Transverse colon (tissue), 4 donors: ENCODE results near the gene BUD23. TPM values are rescaled to one million over a fixed set of nuclear protein-coding genes. Genes with fewer than 3 reads are reported as not detected.

Experiments used
- DNase-seq: peaks from one replicate; pipeline ENCODE4 v3.0.0-alpha.2; 2019
- H3K27ac ChIP-seq, 4 donors: fragments of 200-600 bp; sonication (generic); 2 replicates each; pipeline ENCODE4 v1.5.1; 2016 to 2018; ENCODE audit warnings: inconsistent platforms in 4 of 4
- H3K27me3 ChIP-seq: fragments of 200-600 bp; sonication (generic); 2 replicates; pipeline ENCODE4 v1.5.1; 2017; ENCODE audit warnings: inconsistent platforms
- H3K36me3 ChIP-seq, 4 donors: fragments of 200-600 bp; sonication (generic); 2 replicates each; pipeline ENCODE4 v1.5.1; 2017 to 2019; ENCODE audit warnings: inconsistent platforms in 4 of 4
- H3K4me1 ChIP-seq, 4 donors: fragments of 200-600 bp; sonication (generic); 2 replicates each; pipeline ENCODE4 v1.5.1; 2017 to 2020; ENCODE audit warnings: inconsistent platforms in 4 of 4
- H3K4me3 ChIP-seq, 4 donors: fragments of 200-600 bp; sonication (generic); 1 replicate in 1 of 4; 2 replicates in 3 of 4; pipeline versions ENCODE4 v1.5.1 to v1.6.1; 2017 to 2019; ENCODE audit warnings: inconsistent platforms in 4 of 4
- H3K9me3 ChIP-seq, 2 donors: fragments of 200-600 bp; sonication (generic); 2 replicates each; pipeline ENCODE4 v1.5.1; 2017 to 2019; ENCODE audit warnings: inconsistent platforms in 2 of 2
- EP300 ChIP-seq: sonication (generic); formaldehyde crosslinking; IDR thresholded peaks from one replicate; pipeline ENCODE4 v1.6.1; 2017; ENCODE audit warnings: antibody characterized with exemption, low read depth
- POLR2A ChIP-seq: fragments of 450-650 bp; IDR thresholded peaks from one replicate; pipeline ENCODE4 v1.6.1; 2016; ENCODE audit warnings: antibody characterized with exemption, mild to moderate bottlenecking, moderate library complexity
- POLR2AphosphoS5 ChIP-seq, 3 donors: sonication (generic); formaldehyde crosslinking; IDR thresholded peaks; one replicate each; pipeline ENCODE4 v1.6.1; 2016; ENCODE audit warnings: antibody characterized with exemption in 3 of 3
- WGBS, 2 donors: methylation state at CpG; one replicate each; pipeline ENCODE4 v1.1.5; 2018; ENCODE audit warnings: low coverage in 1 of 2; 5-methylcytosine and 5-hydroxymethylcytosine counted together
- in situ Hi-C, 4 donors: fragments of 200-750 bp; cut with MboI; loops; one replicate each; pipeline versions ENCODE4 v1.15.0 to v1.15.1; 2017; ENCODE audit warnings: low sequenced_read_pairs in 3 of 4, low pct_ligation_motif_present in 1 of 4, low pct_unique_long_range_greater_than_20kb in 1 of 4
- intact Hi-C: fragments of 100-400 bp; cut with DNase I; formaldehyde crosslinking; loops from one replicate; pipeline ENCODE4 v1.15.1; 2023; ENCODE audit warnings: low total_unique reads
- total RNA-seq, 4 donors: library from RNA; depleted of rRNA; stranded (reverse); fragments of >200 nt; gene quantifications; one replicate each; pipeline ENCODE4 v1.1.0, GENCODE V29; 2016
- TF ChIP-seq, protein P1 (sequence below), 5 experiments: fragments of 200-600 bp in 3 of 5; fragments of 450-650 bp in 2 of 5; sonication (generic) in 3 of 5; IDR thresholded peaks; 1 replicate in 2 of 5; 2 replicates in 3 of 5; pipeline ENCODE4 v1.5.1; 2016 to 2017; ENCODE audit warnings: antibody characterized with exemption in 5 of 5, inconsistent platforms in 3 of 5, mild to moderate bottlenecking in 2 of 5, moderate library complexity in 1 of 5

The BUD23 gene
- total RNA-seq, 4 donors from 2014 or later: 12.0 to 55.9 (median 30.3) TPM

DNA sequence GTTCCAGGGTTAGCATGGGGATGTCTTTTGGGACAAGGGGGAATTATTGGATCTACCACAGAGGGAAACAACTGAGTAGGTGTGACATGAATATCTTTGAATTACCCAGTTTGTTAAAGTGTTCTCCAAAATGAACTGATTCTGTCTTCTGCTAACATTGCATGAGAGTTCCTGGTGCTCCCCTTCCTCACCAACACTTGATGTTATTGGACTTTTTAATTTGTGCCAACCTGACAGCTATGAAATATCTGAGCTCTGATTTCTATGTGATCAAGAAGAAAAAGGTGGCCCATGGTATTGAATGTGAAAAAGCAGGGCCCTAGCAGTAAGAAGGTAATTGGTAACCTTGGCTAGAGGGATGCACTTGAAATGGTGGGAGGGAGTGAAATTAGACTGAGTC lies 20.4 kb upstream of the BUD23 start:
- Histone ChIP-seq H3K4me3 (no peak overlapping the region), H3K27me3 (peaks cover 4% of the 10 kb centered on the region), H3K27ac (no peak overlapping the region), H3K9me3 (peaks cover 0 to 4% of the 10 kb centered on the region in 2 donors), H3K4me1 (peaks cover 3 to 22% (median 11%) of the 10 kb centered on the region in 4 donors), H3K36me3 (no peaks in the 10 kb centered on the region)
- TF ChIP-seq EP300 (no peak), POLR2AphosphoS5 (IDR thresholded peaks at IDR 0.05) (no peak), POLR2A (no peak)
- TF ChIP-seq, protein P1, sequence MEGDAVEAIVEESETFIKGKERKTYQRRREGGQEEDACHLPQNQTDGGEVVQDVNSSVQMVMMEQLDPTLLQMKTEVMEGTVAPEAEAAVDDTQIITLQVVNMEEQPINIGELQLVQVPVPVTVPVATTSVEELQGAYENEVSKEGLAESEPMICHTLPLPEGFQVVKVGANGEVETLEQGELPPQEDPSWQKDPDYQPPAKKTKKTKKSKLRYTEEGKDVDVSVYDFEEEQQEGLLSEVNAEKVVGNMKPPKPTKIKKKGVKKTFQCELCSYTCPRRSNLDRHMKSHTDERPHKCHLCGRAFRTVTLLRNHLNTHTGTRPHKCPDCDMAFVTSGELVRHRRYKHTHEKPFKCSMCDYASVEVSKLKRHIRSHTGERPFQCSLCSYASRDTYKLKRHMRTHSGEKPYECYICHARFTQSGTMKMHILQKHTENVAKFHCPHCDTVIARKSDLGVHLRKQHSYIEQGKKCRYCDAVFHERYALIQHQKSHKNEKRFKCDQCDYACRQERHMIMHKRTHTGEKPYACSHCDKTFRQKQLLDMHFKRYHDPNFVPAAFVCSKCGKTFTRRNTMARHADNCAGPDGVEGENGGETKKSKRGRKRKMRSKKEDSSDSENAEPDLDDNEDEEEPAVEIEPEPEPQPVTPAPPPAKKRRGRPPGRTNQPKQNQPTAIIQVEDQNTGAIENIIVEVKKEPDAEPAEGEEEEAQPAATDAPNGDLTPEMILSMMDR (IDR thresholded peaks at IDR 0.05): no peak
- intact Hi-C loops (loop anchor here (10.0 kb wide), 1 partner anchor 58 kb away; no protein-coding TSS in a partner anchor), in situ Hi-C loops (loop anchor here in 1 of 4 donors (10.0 kb wide), 1 partner anchor 62 kb away; no protein-coding TSS in a partner anchor)
- DNase-seq: no peak

DNA sequence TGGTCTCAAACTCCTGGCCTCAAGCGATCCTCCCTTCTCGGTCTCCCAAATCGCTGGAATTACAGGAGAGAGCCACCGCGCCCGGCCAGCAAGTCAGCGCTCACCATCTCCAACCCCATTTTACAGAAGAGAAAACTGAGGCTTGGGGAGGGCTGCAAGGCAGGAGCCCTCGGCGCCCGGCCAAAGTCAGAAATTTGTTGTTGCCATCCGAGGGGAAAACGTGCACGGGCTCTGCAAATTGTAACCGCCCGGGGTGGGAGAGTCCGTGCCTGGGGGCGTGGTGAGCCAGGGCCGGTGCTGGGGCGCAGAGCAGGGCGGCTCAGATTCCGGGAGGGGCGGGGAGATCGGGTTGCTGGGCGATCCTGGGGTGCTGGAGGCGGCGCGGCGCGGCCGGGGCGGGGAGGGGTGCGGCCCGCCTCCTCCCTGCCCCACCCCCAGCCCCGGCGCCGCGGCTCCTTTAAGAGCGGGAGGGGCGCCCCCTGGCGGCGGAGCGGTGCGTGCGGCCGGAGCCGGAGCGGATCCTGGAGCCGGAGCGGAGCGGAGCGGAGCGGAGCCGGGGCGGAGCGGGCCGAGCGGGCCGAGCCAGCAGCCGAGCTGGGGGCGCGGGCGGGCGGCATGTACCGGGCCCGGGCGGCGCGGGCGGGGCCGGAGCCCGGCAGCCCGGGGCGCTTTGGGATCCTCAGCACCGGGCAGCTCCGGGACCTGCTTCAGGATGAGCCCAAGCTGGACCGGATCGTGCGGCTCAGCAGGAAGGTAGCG lies 15.9 kb upstream of the BUD23 start, which contains the start of gene VPS37D:
TSS of gene VPS37D (plus strand) at position 488 of the 759 bp plus-strand sequence. CDS start at position 616, 128 bp downstream.
- DNase-seq: peak; percentile 94
- TF ChIP-seq POLR2AphosphoS5 (IDR thresholded peaks at IDR 0.05): peak in 1 of 3 donors; percentile 40
- TF ChIP-seq, protein P1 (IDR thresholded peaks at IDR 0.05): peak in 4 of 5 experiments; percentile 51 to 90 (median 72)
- no peak for TF ChIP-seq POLR2A
- TF ChIP-seq EP300: no peak
- H3K27me3 ChIP-seq: peaks cover 14% of the 10 kb centered on the region
- H3K4me1 ChIP-seq: peaks cover 3 to 31% (median 20%) of the 10 kb centered on the region in 4 donors
- H3K36me3 ChIP-seq: no peaks in the 10 kb centered on the region
- H3K4me3 ChIP-seq: peak within 1 kb of the TSS; percentile 61 to 67 (median 65)
- H3K9me3 ChIP-seq: peaks cover 0 to 4% of the 10 kb centered on the region in 2 donors
- 0 to 3% methylated on average over 4 to 47 of the region's 79 CpGs for WGBS, 2 donors
- intact Hi-C loops (loop anchor here (10.0 kb wide), 1 partner anchor 63 kb away; no protein-coding TSS in a partner anchor), in situ Hi-C loops (loop anchor here in 1 of 4 donors (10.0 kb wide), 1 partner anchor 57 kb away; no protein-coding TSS in a partner anchor)
- H3K27ac ChIP-seq: no peak within 1 kb of the TSS

DNA sequence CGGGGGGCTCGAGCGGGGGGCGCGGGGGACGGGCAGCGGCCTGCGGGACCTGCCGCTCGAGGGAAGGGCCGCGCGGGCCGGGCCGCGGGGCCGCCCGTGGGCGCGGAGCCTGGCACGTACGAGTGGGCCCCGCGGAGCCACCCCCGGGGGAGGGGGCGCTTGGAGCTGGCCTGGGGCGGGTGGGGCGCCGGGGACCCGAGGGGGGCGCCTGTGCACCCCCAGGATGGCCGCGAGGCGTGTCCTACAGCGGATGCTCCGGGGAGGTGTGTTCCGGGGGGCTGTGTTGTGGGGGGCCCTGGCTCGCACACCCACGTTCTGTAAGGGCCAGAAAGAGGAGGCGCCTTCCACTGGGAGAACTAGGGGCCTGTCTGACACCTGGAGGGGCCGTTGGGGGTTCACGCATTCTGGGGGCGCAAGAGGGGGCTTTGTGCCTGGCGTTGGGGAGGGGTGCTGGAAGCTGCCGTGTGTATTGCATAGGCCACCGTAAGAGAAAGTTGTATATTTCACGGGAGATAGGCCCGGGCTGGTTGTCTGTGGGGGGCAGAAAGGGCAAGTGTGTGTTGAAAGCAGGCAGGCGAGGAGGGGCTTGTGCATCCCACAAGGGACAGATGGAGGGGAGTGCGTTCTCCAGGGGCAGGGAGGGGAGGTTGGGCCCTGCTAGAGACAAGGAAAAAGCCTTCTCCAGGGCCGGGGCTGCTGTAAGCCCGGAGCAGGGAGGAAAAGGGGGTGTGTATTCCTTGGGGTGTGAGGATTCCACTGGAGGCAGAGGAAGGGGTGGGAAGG lies 15.1 kb upstream of the BUD23 start:
- no peak overlapping the region for H3K27ac ChIP-seq
- H3K9me3 ChIP-seq: no peaks in the 10 kb centered on the region
- TF ChIP-seq POLR2A (no peak), POLR2AphosphoS5 (IDR thresholded peaks at IDR 0.05) (no peak), EP300 (no peak)
- TF ChIP-seq, protein P1 (IDR thresholded peaks at IDR 0.05): no peak
- in situ Hi-C loops (loop anchor here in 1 of 4 donors (10.0 kb wide), 1 partner anchor 57 kb away; no protein-coding TSS in a partner anchor), intact Hi-C loops (loop anchor here (10.0 kb wide), 1 partner anchor 63 kb away; no protein-coding TSS in a partner anchor)
- no peaks in the 10 kb centered on the region for H3K36me3 ChIP-seq
- H3K27me3 ChIP-seq: peaks cover 14% of the 10 kb centered on the region
- WGBS, 2 donors: 6 to 18% methylated on average over 4 to 21 of the region's 52 CpGs
- peaks cover 3 to 31% (median 20%) of the 10 kb centered on the region in 4 donors for H3K4me1 ChIP-seq
- DNase-seq: no peak
- H3K4me3 ChIP-seq: peak overlapping the region; percentile 61 to 67 (median 65)

GRCh38 chr7:73668886-73669230 lies 14.5 kb upstream of the BUD23 start:
- TF ChIP-seq POLR2AphosphoS5 (IDR thresholded peaks at IDR 0.05) (no peak), POLR2A (no peak), EP300 (no peak)
- TF ChIP-seq, protein P1 (IDR thresholded peaks at IDR 0.05): no peak
- Histone ChIP-seq H3K36me3 (no peaks in the 10 kb centered on the region), H3K27me3 (peaks cover 14% of the 10 kb centered on the region), H3K4me3 (peak overlapping the region in 2 of 4 donors; percentile 61 to 64), H3K9me3 (no peaks in the 10 kb centered on the region), H3K27ac (no peak overlapping the region), H3K4me1 (peaks cover 3 to 31% (median 20%) of the 10 kb centered on the region in 4 donors)
- no peak for DNase-seq
- in situ Hi-C loops (loop anchor here in 1 of 4 donors (10.0 kb wide), 1 partner anchor 56 kb away; no protein-coding TSS in a partner anchor), intact Hi-C loops (loop anchor here (10.0 kb wide), 1 partner anchor 64 kb away; no protein-coding TSS in a partner anchor)
- WGBS, 2 donors: 27 to 60% methylated on average over 1 to 5 of the region's 5 CpGs
